GM12801 (cell line): ENCODE measurements around the gene CAMTA1.

Source experiments
- CTCF ChIP-seq: IDR thresholded peaks from one replicate; pipeline ENCODE4 v1.5.1; 2011; ENCODE audit warnings: control low read depth; ENCODE audit not compliant: insufficient read length; ENCODE audit errors: extremely low read depth

CAMTA1 gene

GRCh38 chr1:7515175-7515574 lies 729.9 kb downstream of the CAMTA1 start:
- TF ChIP-seq CTCF = no peak

GRCh38 chr1:7515904-7516303 lies 730.6 kb downstream of the CAMTA1 start:
- TF ChIP-seq CTCF = no peak

GRCh38 chr1:7516341-7516740 lies 731.1 kb downstream of the CAMTA1 start:
- TF ChIP-seq CTCF = no peak

GRCh38 chr1:7516929-7517328 lies 731.7 kb downstream of the CAMTA1 start:
- TF ChIP-seq CTCF = no peak

DNA sequence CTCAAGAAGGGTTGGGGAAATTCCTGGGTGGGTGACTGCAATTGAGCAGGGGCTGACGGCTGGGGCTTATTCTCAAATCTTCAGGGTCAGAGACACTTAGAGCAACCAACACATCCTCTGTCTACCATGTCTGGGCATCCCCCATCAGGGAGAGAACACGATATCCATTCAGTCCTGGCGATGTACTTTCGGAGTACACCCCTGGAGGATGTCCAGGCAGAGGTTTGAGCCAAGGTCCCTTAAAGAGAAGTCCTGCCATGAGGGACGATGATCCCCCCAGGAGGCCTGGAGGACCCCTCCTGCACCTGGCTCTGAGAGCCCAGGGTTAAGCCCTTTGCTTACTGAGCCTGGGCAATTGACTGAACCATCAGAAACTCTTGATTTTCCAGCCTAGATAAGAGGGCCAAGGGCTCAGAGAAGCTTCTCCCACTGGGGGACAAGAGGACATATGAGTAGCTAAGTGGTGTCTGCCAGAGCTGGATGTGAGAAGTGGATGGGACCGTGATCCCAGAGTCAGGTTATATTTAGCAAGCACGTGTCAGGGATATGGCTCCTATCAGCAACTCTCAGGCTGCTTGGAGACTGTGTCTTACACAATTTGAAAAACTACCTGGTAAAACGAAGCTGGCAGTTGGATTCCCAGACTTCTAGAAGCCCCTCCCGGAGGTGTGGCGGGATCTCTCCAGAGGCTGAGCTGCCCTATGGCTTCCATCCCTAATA lies 732.5 kb downstream of the CAMTA1 start:
- TF ChIP-seq CTCF = no peak

DNA sequence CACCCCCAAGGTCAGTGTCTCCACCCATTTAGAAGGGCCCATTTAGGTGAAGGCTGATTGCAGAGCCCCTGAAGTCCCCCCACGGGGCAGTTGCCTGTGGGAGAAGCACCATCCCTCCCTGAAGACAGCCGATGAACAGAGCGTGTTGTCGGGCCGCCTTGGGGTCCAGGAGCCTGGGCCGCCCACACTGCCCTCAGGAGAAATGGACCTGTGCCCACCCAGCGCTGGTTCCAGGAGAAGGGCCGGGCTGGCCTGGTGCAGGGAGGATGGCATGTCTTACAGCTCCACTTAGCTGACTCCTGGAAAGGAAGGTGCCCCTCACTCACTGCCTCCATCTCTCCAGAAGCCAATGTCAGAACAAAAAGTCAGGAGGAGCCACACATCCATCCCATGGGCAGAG lies 733.2 kb downstream of the CAMTA1 start:
- TF ChIP-seq CTCF = no peak

DNA sequence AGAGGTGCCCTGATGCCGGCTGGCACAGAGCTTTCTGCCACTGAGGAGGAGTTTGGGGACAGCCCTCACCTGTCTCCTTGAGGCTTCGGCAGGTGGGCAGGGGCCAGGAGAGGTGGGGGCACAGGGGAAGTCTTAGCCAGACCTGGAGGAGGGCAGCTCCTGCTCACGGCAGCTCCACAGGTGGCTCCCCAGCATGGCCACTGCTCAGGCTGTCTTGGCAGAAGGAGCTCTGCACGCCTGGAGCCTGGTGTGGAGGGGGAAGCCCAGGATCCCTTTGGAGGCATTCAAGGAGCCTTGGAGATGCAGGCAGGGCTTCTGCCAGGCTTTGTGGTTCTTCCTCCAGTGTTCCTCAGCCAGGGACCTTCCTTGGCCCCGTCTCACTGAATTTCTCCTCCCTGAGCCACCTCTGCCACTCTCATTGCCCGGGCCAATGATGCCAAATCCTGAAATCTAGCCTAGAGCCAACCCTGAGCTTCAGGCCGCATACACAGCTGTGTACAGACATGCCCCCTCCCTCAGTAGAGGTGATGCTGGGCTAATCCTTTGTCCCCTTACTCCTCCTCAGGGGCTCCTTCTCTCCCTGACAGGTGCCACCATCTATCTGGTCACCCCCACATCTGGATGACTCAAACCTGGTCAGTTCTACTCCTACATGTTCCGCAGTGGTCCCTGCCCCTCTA lies 734.1 kb downstream of the CAMTA1 start:
- TF ChIP-seq CTCF = no peak
